GM19025 (cell line): ENCODE results near the gene KIAA1958.

Source experiments
- ATAC-seq: cut with Tn5 transposase; IDR thresholded peaks from one replicate; pipeline ENCODE4 v1.9.1; 2021; ENCODE audit warnings: mild to moderate bottlenecking, low read depth, moderate library complexity; ENCODE audit not compliant: unreplicated experiment

KIAA1958 gene

GRCh38 chr9:112553256-112553826 is 66.7 kb downstream of the KIAA1958 start:
- ATAC-seq = no peak

DNA sequence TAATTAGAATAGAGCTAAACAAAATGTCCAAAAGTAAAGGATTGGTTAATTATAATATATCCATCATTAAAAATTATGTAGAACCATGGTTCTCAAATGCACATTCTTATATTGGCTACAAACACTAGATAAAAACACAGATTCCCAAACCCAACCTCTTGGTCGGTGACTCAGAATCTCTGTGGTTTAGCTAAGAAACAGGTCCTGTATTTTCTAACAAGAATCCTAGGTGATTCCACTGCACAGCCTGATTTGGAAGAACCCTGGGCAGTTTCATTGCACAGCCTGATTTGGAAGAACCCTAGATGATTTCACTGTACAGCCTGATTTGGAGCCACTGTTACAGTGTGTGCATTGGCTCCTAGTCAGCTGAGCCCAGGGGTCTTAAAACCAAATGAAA is 67.9 kb downstream of the KIAA1958 start:
- no peak for ATAC-seq

DNA sequence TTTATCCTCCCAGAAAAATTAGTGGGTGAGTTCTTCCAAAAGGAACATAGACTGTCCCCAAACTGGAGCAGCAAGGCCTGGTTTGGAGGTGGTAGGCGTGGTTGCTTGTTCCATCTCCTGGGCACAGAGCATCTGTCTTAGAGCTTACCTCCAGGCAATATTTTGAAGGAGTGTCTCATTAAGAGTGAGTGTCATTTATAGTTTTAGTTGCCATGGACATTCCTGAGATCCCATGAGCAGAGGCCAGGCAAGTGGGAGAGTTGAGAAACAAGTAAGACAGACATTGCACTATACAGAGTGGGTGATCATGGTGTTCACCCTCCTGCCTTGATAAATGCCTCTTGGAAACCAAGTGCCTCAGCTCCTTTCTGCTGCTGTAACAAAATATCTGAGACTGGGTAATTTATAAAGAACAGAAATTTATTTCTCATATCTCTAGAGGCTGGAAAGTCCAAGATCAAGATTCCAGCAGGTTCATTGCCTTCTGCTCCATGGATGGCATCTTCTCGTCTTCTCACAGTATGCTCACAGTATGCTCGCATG is 68.5 kb downstream of the KIAA1958 start:
- no peak for ATAC-seq

- ATAC-seq = no peak
These were observed 69.3 kb downstream of the KIAA1958 start for GRCh38 chr9:112555844-112556482.

GRCh38 chr9:112556497-112557442 is 70.1 kb downstream of the KIAA1958 start:
- ATAC-seq = no peak

GRCh38 chr9:112558476-112558875 is 71.8 kb downstream of the KIAA1958 start:
- ATAC-seq = no peak

GRCh38 chr9:112558978-112559377 is 72.4 kb downstream of the KIAA1958 start:
- ATAC-seq = no peak

DNA sequence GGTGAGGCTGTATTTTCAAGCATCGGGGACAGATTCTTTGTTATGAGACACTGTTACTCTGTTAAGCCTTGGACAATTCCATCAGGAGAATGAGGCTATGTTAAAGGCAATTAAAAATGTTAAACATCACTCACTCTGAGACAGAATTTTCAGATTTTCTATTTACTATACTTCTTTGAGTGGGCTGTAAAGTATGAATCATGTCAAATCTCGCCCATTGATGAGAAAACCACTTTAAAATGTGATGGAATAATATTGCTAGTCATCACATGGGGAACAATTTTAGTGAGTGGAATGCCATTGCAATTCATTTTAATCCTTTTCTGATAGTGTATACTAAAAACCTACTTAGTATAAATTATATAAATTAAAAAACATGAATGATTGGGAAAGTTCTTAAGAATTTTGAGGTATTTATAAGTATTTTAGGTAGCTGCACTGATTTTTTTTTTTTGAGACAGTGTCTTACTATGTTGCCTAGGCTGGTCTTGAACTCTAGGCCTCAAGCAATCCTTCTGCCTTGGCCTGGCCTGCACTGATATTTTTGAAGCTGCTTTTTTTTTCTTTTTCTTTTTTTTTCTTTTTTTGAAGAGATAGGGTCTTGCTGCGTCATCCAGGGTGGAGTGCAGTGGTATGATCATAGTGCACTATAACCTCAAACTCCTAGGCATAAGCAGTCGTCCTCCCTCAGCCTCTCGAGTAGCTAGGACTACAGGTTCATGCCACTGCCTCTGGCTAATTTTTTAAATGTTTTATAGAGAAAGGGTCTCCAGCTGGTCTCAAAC is 73.2 kb downstream of the KIAA1958 start:
- ATAC-seq = no peak

- no peak for ATAC-seq
These were observed 75.8 kb downstream of the KIAA1958 start for GRCh38 chr9:112562235-112562958.

- no peak for ATAC-seq
These were observed 82.6 kb downstream of the KIAA1958 start for GRCh38 chr9:112569186-112569585.

DNA sequence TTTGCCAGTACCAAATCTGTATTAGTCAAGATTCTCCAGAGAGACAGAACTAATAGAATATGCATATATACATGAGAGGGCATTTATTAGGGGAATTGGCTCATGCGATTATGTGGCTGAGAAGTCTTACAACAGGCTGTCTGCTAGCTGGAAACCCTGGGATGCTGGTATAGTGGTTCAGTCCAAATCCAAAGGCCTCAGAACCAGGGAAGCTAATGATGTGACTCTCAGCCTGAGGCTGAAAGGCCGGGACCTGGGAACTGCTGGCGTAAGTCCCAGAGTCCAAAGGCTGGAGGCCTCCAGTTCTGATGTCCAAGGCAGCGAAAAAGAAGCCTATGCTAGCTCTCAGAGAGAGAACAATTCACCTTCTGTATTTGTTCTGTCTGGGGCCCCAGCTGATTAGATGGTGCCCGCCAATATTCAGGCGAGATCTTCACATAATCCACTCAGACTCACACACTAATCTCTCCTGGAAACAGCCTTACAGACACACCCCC is 84.1 kb downstream of the KIAA1958 start:
- ATAC-seq = no peak

DNA sequence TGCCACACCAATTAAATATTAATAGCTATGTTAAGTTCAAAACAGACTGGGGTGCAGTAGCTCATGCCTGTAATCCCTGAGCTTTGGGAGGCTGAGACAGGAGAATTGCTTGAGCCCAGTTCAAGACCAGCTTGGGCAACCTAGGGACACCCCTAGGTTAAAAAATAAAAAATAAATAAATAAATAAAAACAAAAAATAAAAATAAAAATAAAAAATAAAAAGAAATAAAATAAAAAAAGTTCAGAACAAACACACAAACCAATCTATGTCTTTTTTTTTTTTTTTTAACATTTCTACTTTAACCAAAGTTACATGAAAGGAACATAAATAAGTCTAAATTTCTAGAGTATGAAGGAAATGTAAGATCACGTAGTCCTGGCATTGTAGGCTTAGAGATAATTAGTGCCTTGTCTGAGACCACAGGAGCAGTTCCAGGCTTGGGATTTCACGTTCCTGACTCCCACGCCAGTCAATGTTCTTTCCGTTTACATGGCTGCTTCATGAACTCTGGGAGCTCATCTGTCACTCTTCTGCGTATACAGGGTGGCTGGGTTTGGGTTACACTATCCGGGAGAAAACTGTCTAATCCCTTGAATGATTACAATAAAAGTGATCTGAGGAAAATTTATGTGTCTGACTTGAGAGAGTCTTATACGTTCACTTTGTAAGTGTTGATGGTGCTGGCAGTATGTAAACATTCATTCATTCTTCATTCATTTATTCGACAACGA is 85.2 kb downstream of the KIAA1958 start:
- no peak for ATAC-seq

DNA sequence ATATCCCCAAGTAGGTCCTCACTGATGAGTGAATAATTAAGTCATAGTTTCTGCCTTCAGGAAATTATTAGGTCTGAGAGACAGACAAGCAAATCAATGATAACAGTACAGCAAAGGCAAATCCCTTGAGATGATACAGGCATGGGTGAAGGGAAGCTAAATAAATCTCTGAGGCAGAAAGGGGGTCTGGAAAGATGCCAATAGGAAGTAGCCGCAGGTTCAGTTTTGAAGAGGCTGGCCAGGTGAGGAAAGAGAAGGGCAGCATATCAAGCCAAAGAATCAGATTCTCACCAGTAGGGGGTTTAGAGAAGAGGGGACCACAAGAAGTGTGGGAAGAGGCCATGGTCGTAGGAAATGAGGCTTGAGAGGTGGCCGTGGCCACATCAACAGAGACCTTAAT is 85.8 kb downstream of the KIAA1958 start:
- no peak for ATAC-seq

DNA sequence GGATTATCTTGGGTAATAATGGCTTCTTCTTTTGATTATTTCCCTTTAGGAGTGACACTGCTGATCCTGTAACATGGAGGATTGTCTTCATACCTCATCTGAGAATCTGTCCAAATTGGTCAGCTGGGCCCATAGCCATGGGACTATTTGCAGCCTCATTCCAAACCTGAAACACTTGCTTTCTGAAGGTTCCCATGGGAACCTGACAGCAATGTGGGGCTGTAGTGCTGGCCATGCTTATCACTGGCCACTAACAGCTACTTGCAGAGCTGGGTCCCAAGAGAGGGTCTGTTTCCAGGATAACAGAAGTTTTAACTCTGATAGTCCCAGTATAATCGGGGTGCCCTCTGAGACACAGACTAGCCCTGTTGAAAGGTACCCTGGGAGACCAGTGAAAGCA is 87.4 kb downstream of the KIAA1958 start:
- no peak for ATAC-seq

GRCh38 chr9:112575107-112575506 is 88.5 kb downstream of the KIAA1958 start:
- no peak for ATAC-seq

DNA sequence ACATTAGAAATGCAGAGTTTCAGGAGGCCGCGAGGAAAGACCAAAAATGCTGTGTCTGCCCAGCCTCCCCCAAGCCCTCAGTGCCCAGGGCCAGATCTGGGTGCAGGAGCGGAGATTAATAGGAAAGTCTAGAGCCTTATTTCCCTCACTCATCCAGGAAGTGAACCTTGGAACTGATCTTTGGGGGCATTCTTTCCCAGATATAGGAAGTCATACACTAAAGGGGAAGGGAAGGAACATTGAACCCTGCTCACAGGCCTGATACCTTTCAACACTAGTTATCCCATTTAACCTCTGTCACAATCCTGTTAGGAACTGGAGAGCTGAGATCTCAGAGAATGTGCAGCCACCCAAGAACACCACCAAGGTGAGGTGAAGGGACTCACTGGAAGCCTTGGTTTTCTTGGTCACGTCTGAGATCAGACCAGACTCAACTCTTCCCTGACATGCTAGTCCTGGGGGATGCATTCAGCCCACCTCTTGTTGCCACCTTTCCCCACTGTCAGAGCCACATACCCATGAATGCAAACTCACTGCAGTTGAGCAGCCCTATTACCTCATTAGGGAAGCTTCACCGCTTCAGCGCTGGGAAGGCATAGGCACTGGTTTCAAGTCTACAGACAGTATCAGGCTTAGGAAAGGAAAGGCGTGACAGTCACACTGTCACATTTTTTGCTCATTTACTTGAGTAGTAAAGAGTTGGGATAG is 95.0 kb downstream of the KIAA1958 start:
- no peak for ATAC-seq

GRCh38 chr9:112582371-112583262 is 96.0 kb downstream of the KIAA1958 start:
- ATAC-seq = no peak
